ENCODE measurements around the gene ARSB.
"Not testable (repeated sequence)": the region's sequence is repeated elsewhere in the genome, so short reads cannot be mapped to it uniquely, and the experiment has no call there.

Gene ARSB

DNA sequence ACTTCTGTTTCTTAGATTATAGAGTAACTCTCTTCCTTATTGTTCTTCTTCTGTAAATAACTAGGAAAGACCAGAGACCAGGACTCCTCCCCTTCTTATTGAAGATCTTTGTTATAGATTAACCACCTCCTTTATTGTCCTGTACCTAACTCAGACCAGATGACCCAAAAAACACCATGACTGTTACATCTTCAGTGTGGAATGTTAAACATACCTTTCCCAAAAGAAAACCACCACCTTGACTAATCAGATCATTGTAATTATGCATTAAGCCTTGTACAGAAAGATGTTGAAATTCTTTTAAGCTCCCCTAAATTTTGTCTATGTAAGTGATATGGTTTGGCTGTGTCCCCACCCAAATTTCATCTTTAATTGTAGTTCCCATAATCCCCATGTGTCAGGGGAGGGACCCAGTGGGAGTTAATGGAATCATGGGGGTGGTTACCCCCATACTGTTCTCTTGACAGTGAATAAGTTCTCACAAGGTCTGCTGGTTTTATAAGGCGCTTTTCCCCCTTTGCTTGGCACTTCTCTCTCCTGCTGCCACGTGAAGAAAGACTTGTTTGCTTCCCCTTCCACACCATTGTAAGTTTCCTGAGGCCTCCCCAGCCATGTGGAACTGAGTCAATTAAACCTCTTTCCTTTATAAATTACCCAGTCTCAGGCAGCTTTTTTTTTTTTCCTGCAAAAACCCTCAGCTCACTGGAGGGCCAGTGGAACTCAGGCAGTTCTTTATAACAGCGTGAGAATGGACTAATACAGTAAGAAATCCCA lies 26.3 kb downstream of the ARSB start:
- no peak for DNase-seq (ENCODE audit: low read depth in 4 of 4, low spot score in 1 of 4)

DNA sequence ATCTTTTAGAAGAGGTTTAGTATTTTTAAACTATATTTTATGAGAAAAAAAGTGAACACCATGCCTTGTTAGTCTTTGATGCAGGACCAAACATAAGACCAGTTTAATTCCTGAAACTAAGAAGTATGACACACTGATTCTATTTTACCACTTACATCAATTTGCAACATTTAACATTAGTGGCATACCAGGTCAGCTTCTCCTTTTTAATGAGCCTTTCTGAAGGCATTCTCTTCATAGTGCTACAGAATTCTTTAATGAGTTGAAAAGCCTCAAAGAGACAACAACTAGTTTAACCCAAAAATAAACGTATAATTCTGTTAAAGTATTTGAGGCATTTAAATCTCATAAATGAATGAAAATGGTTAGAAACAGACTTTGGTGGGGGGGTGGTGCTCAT lies 28.2 kb downstream of the ARSB start:
- DNase-seq (ENCODE audit: low read depth in 4 of 4, low spot score in 1 of 4), result no peak

DNA sequence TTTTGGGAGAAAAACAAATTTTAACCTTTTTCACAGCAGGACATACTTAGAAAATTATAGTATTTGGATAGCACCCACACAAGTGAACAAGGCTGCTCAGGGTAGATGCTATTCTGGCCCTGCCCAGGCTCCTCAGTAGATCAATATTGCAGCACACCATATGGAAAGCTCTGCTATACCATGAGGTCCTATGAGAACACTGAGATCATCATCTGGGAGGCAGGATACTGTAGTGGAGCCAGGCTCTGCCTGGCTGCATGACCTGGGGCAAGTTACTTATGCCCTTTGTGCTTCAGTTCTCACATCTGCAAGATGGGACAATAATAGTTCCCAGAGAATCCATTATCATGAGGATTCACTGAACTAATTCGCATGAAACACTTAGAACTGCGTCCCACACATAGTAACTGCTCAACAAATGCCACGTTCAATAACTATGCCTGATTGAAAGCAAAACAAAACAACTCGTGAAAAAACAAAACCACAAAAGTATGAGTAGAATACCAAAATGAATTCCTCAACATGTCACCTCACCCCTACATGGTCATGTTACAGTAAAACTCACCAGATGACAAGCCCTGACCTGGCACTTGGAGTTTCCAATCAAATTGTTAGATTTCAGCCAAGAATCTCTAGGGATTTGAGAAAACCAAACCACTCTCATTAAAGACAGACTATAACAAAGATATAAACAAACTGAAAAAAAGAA lies 31.9 kb downstream of the ARSB start:
- no peak for DNase-seq (ENCODE audit: low read depth in 4 of 4, low spot score in 1 of 4)

DNA sequence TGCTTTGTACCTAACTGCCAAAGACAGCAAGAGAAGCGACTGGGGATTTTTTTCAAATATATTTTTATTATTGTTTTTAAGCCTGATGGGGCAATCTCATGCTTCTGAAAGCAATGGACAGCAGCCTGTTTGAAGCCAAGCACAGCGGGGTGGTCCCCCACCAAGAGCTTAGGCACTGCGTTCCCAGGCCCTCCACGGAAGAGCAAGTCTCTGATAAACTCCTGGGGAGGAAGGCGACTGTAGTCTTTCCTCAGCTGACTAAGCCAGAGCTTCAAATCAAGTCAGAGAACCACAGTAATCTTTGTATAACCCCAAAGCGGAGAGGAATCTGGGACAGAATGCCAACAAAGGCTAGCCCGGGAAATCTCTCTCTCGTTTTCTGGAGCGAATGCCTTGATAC lies 54.4 kb downstream of the ARSB start:
- DNase-seq (ENCODE audit: low read depth in 4 of 4, low spot score in 1 of 4), result no peak

DNA sequence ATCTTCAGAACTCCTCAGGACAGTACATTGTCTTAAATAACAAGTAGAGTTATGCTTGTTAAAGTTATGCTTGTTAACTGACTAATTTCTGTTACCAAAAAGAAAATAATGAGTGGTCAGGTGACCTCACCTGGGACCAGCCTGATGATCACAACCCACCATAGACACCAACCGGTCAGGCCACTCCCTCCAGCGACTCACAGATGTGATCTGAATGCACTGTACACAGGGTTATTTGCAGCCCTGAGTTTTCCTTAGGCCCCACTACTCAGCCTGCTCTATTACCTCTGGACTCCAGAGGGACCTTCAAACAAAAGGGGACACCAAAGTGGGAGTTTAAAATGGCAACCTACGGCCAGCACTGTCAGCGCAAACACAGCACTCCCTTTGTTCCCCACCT lies 55.3 kb downstream of the ARSB start:
- no peak for DNase-seq (ENCODE audit: low read depth in 4 of 4, low spot score in 1 of 4)

DNA sequence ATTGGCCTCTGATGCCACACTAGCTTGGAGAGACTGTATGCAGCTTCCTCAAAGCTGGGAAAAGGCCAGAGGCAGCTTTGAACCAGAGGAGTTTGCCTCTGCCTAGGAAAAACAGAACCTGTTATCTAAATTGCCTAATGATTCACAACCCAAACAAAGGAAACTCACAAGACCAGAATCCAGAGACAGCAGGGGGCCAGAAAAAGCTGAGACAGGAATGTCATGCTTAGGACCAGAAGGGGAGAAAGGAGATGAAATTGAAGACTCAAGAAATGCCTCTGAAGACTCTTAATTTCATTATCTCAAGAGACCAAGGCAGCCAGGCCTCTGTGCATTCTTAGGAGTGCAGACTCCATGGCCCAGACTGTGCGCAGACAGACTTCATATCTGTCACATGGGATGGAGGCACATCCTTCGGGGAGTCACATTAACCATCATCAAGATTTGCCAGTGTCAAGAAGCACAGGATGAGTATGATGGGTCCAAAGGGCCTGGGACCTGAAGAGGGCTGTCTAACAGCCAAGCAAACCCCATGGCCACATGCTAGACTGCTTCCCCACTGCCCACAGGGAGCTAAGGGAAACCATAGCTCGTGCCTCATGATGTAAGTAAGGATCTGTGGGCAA lies 57.3 kb downstream of the ARSB start:
- no peak for DNase-seq (ENCODE audit: low read depth in 4 of 4, low spot score in 1 of 4)

DNA sequence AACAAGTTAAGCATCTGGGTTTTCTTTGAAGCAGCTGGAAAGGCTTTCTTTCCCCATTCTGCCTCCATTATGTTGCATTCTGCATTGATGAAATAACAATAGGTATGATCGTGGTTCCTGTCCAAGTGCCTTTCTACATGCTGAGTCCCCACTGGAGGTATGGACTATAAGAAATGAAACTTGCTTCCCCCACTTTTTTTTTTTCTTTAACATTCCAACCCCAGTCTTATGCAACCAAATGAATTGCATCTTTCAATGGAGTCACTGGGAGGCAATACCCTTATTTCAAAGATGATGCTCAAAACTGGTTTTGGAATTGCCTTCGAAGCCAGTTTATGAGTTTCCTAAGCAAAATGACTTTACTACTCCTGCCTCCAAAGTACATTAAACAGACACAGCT lies 58.9 kb downstream of the ARSB start:
- no peak for DNase-seq (ENCODE audit: low read depth in 4 of 4, low spot score in 1 of 4)

DNA sequence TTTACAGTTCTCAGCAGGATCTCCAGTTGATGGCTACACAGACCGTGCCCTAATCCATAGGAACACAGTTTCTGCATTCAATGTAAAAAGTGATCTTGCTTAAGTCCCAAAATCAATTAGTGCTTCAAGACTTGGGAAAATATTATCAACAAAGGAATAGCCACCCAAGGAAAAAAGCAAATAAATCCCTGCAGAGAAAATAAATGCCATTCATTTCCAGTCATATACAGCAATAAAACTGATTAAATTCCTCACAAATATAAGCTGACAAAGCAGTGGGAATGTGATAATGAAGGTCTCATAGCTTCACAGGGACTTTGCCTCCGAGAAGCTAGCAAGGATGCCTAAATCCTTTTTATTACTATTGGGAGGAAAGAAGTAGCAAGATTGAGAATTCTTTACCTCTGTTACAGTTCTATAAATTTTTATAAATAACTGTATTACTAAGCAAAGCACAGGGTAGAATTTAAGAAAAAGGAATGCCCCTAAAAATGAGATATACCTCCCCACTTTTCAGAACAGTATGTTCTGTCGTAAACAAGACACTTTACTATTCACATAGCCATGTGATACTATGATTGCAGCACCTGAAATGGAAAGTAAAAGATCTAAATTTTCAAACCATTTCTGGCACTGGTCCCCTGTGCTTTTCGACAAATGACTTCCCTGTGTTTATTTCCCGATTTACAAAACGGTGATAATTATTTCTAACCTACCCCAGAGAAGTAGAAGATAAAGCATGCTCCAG lies 59.8 kb downstream of the ARSB start:
- DNase-seq (ENCODE audit: low read depth in 4 of 4, low spot score in 1 of 4), result no peak

DNA sequence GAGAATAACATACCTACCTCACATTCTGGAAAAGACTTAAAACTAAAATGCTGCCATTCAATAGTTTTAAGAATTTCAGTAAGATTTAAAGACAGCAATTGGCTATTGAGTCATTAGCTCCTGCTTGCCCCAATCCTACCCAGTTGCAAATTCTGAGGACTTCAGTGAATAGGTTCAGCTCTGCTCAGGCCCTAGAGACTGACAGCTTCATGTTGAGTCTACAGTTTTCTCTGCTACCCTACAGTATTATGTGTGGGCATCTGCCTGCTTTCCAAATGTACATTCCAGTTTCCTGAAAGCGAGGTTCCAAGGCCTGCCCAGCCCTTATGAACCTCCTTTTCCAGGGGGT lies 61.5 kb downstream of the ARSB start:
- no peak for DNase-seq (ENCODE audit: low read depth in 4 of 4, low spot score in 1 of 4)

DNA sequence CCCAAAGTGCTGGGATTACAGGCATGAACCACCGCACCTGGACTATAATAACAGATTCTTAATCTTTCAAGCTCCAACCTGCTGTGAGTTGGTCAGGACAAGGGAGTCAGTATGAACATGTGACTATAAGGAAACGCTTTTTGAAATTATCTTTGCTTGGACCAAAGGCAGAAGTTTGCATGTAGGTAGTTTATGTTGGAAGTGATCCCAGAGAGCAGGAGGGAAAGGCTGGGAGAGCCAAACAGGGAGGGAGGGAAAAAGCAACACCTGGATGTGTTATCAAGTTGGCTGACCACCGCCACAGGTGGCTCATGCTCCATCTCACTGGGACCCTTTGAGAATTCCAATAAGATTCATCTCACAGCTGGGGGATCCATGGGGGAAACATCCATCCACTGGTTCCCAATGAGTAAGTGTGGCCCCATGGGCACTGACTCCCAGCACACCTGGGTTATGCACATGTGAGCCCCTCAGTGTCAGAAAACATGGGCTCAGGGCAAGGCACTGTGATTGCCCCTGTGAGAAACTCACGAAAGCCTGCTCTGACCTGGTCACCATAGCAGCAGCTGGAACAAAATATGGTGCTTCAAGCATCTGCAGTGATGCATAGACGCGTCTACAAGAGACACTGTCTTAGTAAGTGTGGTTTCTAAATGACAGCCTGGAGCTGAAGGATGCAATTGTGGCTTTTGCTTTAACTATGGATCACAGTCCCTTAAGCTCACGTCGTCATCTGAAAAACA lies 62.1 kb downstream of the ARSB start:
- DNase-seq (ENCODE audit: low read depth in 4 of 4, low spot score in 1 of 4), result no peak

DNA sequence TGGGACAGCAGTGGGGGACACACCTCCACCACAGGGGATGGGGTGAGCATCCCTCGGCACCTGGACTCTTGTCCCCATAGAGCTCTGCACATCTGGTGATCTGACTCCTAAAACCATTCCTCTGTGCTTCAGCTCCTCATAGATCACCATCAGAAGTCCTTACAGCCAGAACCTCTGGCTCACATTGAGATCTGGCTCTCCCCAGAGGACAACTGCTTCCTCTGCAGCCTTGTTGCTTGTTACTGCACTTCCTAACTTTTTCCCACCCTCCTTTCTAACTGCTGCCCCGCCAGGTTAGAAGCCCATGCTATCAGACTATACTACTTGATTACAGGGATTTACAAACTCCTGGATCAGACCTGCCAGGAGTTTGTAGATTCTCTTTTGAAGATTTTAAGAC lies 64.5 kb downstream of the ARSB start:
- DNase-seq (ENCODE audit: low read depth in 4 of 4, low spot score in 1 of 4), result no peak

DNA sequence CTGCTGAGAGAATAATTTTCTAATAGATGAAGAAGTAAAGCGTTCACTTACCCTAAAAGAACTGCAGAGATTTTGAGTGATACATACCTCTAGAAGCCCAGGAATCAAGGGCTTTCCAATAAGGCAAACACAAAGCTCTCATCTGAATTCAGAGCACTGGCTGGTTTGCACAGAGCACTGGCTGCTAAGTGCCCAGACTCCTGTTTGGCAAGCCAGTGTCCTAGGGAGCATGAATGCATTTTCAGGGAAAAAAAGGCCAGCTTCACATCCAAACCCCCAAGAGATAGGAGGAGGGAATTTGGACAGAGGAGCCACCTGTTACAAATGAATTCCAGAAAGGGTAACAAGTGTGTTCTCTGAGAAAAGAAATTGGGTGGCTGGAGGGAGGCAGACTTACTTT lies 65.3 kb downstream of the ARSB start:
- no peak for DNase-seq (ENCODE audit: low read depth in 4 of 4, low spot score in 1 of 4)

DNA sequence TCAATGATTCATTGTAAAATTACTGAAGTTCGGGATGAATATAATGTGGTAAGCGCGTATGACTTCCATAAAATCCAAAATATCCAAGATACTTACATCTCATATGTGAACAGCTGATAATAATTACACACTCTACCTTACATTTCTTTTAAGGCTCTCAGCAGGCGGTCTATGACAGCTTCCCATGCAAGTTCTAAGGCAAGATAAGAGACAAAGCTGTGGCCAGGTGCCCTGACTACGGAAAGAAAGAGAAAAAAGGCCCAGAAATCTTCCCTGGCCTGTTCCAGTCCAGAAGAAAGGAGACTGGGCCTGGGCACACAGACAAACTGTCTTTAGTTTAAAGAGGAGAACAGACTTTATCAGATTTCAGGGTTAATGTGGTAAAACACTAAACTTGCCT lies 69.1 kb downstream of the ARSB start:
- no peak for DNase-seq (ENCODE audit: low read depth in 4 of 4, low spot score in 1 of 4)

DNA sequence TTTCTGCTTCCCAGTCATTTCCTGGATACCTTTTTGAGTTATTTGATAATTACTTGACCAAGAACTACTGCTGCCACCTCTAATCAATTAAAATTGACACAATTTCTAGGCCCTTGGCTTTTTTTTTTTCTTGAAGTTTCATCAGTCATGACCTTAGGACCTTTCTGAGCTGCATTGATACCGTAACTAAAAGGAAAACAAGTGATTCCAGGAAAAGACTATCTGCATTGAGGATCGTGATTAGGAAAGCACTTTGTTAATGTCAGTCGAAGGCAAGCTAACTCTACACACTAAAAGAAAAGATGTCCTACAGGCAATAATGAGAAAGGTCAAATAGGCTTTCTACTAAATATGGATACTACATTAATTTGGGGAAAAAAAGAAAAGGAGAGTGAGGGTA lies 69.9 kb downstream of the ARSB start:
- DNase-seq (ENCODE audit: low read depth in 4 of 4, low spot score in 1 of 4), result no peak

DNA sequence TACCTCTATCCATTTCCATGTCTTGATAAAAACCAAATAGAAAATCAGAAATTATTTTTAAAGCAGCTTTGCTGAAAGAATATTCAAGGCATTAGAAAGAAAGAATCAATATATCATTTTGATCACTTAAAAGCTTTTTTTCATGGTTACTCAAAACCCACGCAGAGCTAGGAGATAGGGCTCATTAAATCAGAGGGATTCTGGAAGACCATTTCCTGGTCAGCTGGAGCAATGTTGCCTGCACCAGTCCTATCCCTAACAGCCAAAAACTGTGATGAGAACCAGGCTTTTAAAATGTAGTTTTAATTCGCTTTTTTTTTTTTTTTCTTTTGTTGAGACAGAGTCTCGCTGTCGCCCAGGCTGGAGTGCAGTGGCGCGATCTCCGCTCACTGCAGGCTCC lies 72.3 kb downstream of the ARSB start:
- DNase-seq (ENCODE audit: low read depth in 4 of 4, low spot score in 1 of 4), result no peak

DNA sequence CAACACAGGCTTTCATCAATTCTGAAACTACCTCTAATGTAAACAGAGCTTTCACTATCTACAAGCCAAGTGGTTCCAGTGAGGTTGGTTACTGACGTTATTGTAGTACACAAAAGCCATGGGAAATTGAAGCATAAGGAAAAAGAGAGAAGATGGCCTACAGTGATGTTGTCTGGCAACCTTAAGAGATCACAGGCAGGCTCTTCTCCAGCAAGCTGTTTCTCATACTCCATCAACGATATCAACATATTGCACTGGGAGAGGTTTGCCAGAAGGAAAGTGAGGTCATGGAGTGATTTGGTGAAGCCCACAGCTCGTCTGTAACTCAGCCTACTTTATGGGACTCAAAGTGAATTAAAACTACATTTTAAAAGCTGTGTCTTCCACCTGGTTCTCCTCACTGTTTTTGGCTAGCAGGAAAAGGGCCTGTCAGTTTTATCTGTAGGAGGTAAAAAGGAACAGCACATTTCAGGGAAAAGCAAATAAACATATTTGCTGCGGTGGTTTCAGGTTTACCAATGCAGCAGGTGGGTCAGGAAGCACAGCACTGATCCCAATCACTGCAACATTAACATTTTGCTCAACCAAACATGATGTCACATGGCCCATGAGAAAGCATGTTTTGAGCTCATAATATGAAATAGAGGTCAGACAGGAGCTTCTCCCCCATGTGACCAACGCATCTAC lies 72.9 kb downstream of the ARSB start:
- no peak for DNase-seq (ENCODE audit: low read depth in 4 of 4, low spot score in 1 of 4)

DNA sequence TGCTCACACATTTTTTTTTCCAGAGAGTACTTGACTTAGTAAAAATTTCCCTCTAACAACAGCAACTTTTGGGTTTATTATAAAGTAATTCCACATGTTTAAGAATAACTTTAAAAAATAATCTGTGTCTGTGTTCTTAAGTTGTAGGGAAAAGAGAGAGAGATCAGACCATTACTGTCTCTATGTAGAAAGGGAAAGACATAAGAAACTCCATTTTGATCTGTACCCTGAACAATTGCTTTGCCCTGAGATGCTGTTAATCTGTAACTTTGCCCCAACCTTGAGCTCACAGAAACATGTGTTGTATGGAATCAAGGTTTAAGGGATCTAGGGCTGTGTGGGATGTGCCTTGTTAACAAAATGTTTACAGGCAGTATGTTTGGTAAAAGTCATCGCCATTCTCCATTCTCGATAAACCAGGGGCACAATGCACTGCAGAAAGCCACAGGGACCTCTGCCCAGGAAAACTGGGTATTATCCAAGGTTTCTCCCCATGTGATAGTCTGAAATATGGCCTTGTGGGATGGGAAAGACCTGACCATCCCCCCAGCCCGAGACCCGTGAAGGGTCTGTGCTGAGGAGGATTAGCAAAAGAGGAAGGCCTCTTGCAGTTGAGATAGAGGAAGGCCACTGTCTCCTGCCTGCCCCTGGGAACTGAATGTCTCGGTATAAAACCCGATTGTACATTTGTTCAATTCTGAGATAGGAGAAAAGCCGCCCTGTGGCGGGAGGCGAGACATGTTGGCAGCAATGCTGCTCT lies 75.7 kb downstream of the ARSB start:
- not testable (repeated sequence) for DNase-seq (ENCODE audit: low read depth in 4 of 4, low spot score in 1 of 4)

DNA sequence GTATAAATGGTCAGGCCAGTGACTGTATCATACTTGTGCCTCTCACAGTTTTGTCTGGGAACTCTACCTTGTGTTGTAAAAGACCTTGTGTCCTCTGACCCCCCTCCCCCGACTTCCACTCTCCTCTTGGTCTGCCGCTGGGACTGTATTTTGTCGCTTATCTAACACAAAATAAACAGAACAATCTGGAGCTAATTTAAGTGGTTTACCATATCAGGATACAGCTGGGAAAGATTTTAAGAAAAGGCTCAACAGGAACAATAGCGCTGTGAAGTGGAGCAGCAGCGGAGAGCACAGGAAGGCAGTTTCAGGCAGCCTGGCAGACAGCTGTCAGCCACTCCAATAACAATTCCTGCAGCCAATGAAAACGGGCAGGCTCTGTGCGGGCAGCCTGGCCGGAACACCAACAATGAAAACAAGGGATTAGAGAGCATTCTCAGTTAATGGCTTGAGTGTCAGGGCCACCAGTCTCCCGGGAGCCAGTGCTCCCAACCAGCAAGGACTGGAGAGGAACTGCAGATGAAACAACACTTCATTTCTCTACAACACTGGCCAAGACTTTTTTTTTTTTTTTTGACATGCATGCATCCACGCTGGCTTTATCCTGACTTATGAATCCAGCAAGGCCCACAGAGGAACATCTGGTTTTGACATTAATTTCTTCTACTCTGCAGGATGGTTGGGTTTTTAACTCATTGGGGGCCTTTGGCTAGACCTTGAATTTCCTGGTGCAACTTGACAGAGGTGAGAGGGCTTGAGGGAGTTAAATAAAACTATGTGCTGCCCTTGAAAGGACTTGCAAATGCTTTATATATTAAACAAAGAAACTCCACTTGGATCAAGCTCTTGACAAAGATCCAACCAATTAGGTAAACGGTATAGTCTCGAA lies 76.7 kb downstream of the ARSB start:
- DNase-seq (ENCODE audit: low read depth in 4 of 4, low spot score in 1 of 4), result no peak

Data from stimulated activated CD4-positive, alpha-beta T cell treated with anti-CD3 and anti-CD28 coated beads, Interleukin-1b, Interleukin-23, amount 100 ng/mL, for 24 hours (primary cell).